ENCODE results near the gene C1orf167.

DNA sequence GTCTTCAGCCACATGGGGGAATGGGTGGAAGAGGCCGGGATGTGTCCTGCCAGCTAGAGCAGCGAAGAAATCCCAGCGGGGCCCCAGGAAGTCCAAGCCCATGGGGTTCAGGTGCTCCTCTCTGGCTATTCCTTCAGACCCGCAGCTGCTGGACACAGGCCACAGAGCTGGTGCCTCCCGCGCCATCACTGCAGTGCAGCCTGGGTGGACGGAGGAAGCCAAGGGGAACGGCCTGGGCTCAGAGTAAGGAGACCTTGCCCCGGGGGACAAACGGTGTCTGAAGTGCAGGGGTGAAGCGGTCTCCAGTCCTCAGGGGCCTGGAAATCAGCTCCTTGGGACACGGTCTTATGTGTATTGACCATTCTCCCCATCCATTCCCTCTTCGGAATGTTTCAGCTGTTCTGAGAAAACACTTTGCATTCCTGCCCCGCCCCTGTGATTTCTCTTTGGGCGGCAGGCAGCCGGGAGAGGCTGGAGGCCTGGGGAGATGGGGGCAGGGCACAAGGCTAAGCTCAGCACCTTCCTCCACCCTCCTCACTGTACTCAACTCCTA, 25.3 kb downstream of the C1orf167 start:
- no peak for TF ChIP-seq POLR2A (IDR thresholded peaks at IDR 0.05; ENCODE audit: low read depth, low read length)
- no peak for TF ChIP-seq TAF1 (IDR thresholded peaks at IDR 0.05; ENCODE audit: low read depth, low read length)
- TF ChIP-seq POLR2AphosphoS5 (IDR thresholded peaks at IDR 0.05; ENCODE audit: low read depth, low read length) = no peak
- TF ChIP-seq POU2F2 (IDR thresholded peaks at IDR 0.05; ENCODE audit: low read depth, low read length) = no peak
- TF ChIP-seq SPI1 (IDR thresholded peaks at IDR 0.05; ENCODE audit: low read depth, low read length) = no peak

All from GM12891 (cell line).